ENCODE data around the gene PROB1.
A peak's percentile ranks its signal among the peaks of the same experiment; 100 is the strongest.
"Not testable (repeated sequence)": the region's sequence is repeated elsewhere in the genome, so short reads cannot be mapped to it uniquely, and the experiment has no call there.

Gene PROB1, protein sequence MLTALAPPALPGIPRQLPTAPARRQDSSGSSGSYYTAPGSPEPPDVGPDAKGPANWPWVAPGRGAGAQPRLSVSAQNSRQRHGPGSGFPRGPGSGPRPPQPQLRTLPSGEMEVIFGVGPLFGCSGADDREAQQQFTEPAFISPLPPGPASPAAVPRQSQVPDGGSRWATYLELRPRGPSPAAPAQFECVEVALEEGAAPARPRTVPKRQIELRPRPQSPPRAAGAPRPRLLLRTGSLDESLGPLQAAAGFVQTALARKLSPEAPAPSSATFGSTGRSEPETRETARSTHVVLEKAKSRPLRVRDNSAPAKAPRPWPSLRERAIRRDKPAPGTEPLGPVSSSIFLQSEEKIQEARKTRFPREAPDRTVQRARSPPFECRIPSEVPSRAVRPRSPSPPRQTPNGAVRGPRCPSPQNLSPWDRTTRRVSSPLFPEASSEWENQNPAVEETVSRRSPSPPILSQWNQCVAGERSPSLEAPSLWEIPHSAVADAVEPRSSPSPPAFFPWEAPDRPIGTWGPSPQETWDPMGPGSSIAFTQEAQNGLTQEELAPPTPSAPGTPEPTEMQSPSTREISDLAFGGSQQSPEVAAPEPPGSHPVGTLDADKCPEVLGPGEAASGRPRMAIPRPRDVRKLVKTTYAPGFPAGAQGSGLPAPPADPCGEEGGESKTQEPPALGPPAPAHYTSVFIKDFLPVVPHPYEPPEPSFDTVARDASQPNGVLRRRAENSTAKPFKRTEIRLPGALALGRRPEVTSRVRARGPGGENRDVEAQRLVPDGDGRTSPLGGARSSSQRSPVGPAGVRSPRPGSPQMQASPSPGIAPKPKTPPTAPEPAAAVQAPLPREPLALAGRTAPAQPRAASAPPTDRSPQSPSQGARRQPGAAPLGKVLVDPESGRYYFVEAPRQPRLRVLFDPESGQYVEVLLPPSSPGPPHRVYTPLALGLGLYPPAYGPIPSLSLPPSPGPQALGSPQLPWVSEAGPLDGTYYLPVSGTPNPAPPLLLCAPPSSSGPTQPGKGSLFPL

DNA sequence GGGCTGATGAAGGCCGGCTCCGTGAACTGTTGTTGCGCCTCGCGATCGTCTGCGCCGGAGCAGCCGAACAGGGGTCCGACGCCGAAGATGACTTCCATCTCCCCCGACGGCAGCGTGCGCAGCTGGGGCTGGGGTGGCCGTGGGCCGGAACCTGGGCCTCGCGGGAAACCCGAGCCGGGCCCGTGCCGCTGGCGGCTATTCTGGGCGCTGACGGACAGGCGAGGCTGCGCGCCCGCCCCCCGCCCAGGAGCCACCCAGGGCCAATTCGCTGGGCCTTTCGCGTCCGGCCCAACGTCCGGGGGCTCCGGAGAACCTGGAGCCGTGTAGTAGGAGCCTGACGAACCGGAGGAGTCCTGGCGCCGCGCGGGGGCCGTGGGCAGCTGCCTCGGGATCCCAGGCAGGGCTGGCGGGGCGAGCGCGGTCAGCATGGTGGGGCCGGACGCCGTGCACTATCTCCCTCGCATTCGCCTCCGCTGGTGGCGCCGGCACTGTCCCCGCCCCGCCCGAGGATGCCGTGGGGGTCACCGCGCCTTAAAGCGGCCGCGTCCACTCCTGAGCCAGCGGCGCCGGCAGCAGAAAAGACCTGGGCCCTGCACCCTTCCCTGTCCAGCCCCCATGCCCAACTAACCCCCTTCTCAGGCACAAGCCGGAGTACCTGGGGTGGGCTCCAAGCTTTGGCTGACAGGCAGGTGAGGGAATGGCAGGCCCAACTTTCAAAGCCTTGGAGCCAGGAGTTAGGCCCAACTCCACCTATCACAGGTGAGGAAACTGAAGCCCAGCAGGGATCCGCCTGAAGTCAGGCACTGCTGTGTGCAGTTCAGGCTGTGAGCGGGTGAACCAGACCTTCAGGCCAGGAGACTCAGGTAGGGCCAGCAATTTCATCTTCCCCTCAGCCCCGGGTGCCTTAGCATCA, at the start of gene PROB1:
TSS of gene PROB1 (minus strand) at position 451 of the 913 bp plus-strand sequence. CDS start at position 428, 23 bp downstream.
- DNase-seq, result no peak

DNA sequence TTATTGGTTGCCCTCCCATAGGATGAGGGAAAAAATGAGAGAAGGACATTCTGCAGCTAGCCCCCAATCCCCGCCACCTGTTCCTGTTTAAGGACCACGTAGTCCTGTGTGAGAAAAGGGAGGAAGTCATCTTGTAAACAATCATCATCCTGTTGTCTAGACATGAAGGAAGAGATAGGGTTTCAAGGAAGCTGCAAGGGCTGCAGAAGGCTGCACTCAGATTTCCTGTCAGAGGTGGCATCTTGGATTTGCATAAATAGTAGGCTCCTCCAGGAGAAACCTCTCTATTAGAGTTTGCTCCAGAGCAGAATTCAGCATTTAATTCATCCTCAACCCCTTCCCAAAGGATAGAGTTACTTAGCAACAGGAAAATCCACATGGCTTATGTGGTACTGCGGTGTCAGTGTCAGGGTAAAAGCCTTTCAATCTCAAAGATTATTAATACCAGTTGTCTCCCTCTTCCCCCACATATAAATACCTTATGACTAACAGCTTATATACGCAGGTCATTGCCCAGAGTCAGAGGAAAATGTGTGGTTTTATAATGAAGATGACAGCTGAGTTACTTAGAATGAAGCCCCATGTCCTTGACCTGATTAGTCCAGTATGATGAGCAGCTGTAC, 49.0 kb upstream of the PROB1 start:
- DNase-seq, result no peak

DNA sequence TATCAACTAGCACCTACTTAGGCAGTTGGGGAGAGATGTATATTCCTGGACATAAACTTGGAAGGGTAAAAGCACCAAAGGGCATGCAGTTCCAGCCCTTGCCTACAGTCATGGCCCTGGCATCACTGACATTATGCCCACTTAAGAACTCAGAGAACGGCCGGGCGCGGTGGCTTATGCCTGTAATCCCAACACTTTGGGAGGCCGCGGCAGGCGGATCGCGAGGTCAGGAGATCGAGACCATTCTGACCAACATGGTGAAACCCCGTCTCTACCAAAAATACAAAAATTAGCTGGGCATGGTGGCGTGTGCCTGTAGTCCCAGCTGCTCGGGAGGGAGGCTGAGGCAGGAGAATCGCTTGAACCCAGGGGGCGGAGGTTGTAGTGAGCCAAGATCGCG, 45.5 kb upstream of the PROB1 start:
- DNase-seq, result not testable (repeated sequence)

DNA sequence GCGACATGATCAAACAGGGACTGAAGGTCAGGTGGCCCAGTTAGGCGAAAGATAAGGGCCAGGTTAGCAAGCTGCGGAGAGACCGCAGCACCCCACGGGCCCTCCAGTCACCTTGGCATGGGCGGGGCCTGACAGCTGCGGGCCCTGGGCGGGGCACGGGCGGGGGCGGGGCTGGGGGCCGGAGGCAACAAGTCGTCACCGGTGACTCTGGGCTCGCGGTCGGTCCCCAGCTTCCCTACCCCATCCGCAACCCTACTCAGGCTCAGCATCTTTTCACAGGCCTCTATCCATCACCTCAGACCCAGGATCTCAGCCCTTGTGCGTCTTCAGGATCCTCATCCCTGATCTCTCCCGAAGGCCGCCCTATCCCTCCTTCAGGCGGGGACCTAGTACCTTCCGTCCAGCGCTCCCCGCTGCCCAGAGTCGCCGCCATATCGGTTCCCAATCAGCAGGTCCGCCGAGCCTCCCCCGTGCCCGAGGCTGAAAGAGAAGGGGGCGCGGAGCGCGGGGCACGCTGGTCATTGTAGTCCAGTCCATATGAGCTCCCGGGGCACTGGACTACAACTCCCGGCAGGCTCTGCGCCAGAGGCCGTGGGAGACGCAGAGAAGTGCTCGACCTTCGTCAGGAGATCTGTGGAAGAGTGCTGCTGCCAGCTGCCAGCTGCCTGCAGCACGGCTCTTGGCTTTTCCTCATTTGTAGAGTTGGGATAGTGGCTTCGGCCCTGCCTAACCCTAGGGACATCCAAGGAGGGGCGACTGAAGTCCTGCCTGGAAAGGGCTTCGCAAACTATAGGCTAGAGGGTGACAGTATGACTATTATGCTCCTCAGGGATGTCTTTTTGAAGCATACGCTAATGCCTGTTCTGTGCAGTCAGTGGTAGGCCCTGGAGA, 44.4 kb upstream of the PROB1 start, which contains the start of gene DNAJC18:
TSS of gene DNAJC18 (minus strand) at position 513 of the 891 bp plus-strand sequence. CDS start at position 433, 80 bp downstream.
- DNase-seq, result peak; percentile 81

DNA sequence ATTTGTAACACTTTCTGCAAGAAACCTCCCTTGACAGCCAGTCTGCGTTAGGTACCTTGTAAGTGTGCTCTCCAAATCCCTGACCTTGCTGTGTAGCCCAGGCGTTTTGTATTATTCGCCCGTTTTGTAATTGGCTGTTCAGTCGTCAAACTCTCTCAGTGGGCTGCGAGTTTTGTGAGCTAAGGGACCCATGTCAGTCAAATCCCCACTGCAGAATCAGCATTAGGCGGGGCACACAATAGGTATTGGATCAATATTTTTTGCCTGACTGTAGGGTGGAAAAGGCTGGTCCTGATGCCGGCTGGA, 43.8 kb upstream of the PROB1 start:
- DNase-seq, result no peak

DNA sequence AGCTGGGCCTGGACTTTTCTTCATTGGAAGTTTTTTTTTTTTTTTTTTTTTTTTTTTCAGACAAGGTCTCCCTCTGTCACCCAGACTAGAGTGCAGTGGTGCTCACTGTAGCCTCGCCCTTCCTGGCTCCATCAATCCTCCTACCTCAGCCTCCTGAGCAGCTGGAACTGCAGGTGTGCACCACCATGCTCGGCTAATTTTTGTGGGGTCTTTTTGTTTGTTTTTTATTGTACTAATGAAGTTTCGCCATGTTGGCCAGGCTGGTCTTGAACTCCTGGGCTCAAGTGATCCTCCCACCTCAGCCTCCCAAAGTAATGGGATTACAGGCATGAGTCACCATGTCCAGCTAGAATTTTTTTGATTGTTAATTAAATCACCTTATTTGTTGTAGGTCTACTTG, 40.8 kb upstream of the PROB1 start:
- no peak for DNase-seq

DNA sequence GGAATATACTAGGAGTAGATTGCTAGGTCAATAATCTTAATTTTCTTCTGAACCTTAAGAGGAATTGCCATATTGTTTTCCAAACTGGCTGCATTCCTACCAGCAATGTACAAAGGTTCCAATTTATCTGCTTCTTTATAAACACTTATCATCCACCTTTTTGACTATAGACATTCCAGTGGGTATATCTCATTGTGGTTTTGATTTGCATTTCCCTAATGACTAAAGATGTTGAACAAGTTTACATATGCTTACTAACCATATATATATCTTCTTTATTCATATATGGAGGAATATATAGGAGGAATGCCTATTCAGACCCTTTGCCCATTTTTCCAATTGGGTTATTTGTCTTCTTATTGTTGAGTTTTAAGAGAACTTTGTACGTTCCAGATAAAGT, 36.8 kb upstream of the PROB1 start:
- DNase-seq, result no peak

DNA sequence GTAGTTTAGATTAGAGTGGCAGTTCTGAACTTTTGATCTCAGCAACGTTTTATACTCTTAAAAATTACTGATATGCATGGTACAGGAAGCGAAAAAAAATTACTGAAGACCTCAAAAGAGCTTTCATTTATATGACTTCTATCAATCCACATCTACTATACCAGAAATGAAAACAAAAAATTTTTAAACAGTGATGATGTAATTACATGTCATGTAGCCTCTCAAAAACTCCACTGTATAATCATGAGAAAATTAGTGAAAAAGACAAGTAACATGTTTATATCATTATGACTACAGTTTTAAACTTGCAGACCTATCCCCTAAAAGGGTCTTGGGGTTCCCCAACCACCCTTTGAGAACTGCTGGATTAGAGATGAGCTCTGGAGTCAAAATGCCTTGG, 35.1 kb upstream of the PROB1 start:
- DNase-seq, result no peak

DNA sequence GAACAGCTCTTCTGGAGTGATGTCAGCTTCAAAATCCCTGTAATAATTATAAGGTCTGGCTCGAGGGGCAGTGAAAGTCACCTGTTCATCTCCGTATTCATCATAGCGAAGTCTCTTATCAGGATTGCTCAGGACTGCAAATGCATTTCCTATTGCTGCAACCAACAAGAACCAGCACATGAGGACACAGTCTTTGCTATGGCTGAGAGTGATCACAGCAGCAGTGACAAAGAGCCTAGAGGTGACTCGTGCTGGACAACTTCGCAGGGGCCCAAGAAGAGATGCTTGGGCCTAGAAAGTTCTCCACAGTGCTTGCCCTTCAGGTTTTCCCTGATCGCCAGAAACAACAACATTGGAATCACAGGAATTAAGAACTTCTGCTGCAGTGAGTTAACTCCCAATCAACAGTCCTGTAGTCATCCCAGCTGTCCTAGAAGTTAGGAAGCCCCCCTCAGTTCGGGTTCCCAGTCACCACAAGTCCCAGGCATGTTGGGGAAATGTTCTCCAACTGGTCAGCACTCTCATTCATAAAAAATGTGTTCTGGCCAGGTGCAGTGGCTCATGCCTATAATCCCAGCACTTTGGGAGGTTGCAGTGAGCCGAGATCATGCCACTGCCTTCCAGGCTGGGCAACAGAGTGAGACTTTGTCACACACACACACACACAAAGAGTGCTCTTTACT, 31.4 kb upstream of the PROB1 start:
- no peak for DNase-seq

DNA sequence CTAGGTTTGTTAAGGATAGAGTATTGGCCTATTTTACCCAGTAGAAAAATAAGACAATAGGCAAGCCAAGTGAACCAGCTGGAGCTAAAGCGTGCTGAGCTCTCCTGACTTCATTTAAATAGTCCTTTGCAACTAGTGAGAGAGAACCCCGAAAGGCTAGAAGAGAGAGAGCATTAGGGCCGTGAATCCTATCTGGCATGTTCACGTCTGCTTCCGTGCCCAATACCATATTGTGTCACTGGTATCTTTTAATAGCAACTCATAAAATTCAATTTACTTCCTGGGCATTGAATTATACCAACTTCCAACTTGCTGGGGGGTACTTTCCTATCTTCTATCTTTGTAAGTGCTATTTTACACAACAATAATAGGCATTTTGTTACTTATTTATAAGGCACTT, 30.6 kb upstream of the PROB1 start:
- DNase-seq, result no peak

DNA sequence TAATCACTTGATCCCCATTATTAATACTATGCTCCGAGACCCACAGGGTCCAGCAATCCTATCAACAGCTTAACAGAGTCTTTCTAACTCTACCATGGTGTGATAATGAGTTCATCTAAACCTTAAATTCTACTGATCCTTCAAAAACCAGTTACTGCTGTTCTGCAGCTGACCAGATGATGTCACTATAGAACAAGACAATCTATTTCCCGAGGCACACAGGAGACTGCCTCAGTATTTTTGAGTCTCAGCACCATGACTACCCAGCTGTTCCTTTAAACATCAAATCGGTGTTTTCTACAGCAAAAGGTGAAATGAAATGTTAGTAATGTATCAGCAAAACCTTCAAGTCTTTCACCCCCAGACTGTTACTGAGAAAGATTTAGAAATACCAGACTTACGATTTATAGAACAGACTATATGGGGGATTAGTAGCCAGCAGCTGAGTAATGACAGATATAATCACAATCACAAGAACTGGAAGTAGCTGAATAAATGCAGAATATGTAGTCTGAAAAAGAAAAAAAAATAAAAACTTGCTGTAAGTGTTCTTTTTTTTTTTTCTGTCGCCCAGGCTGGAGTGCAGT, 27.5 kb upstream of the PROB1 start:
- DNase-seq, result peak; percentile 13

DNA sequence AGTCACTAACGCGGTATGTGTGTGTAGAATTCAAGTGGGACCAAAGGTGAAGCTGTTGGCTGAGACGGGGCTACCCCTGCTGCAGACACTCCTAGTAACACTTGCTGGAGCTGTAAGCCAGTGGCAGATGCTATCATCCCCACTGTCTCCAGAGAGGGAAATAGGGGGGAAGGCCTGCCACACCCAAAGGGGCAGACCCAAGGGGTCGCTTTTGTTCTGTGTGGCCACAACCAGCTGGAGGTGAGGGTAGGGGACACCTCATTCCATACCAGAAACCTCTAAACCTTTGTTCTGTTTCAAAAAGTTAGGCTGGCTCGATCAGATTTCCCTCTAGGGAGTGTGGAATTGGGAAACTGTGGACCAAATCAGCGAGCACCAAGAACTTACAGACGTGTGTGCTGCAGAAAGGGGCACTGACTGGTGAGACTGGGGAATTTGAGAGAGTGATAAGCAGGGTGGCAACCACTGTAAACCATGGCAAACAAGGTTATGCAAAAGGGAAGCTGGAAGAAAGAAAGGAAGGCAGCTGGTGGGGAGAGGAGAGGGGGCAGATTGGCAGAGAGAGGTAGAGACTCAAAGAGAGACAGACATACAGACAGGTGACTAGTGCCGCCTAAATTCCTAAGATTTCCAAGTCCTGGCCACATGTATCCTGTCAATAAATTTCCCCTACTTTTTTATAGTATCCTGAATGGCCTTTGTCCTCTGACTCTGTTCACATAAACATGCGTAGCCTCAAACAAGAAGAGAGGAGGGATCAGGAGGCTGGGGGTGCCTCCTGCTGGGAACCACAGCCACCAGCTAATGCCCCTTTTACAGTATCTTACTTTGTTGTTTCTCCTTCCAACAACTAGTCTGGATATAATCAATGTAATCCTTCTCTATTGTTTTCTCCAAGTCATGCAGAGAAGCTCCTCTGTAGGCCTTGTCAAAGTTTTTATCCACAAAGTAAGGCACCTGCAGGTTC, 24.6 kb upstream of the PROB1 start:
- no peak for DNase-seq

DNA sequence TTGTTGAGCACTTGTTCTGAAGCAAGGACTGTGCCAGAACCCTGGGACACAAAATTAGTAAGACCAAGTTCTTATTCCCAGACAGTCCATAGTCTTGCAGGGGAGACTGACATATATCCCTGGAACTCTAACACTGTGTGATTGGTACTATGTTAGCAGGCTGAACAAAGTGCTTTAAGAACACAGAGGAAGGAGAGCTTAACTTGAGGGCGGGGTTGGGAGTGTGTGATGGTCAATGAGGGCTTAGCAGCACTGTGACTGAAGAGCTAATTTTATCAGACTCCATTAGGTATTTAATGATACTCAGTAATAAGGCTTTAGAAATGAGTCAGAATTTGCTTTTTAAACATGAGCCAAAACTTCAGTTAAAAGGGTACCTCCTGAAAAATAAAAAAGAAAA, 23.9 kb upstream of the PROB1 start:
- DNase-seq, result no peak

DNA sequence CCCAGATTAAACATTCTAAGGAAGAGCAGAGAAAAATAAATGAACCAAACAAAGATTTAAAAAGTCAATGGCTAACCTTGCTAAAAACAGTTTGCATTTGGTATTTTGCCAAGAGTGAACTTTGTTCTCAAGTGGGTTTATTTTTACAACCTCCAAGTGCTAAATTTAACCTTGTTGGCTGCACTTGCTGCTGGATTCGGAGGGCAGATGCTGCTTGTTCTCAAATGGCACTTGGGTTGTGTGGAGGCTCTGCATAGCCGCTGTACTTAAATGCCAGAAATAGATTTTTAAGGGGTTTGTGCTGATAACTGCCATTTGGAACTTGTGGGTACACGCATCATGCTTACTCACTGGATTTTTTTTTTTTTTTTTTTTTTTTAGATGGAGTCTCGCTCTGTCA, 22.3 kb upstream of the PROB1 start:
- peak; percentile 82 for DNase-seq

DNA sequence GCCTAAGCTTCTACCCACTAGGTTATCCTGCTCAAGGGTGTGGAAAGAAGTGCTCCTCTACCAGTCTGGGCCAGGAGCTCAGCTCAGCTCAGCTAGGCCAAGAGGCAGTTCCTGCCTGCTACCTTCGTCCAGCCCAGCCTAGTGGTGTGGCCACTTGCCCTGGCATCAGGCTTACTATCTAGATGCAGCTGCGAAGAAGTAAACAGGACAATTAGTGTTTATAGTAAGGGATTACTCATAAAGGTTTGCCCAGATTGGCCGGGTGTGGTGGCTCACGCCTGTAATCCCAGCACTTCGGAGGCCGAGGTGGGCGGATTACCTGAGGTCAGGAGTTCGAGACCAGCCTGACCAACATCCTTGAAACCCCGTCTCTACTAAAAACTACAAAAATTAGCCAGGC, 21.7 kb upstream of the PROB1 start:
- DNase-seq, result no peak

DNA sequence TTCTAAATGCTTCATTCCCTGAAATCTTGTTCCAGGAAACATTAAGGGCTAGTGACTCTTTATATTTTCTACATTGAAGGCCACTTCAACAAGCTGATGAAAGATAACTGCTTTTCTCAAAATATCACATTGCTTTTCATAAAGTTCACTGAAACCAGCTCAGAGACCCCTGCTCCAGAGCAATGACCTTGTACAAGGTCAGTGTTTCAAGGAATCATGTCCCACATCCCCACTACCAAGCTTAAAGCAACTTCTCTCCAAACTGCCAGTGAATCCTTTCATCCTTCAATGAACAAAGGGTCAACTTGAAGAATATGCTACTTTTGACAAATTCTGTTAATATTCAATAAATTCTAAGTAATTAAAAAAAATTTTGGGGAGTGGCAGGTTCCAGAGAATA, 21.0 kb upstream of the PROB1 start:
- no peak for DNase-seq

DNA sequence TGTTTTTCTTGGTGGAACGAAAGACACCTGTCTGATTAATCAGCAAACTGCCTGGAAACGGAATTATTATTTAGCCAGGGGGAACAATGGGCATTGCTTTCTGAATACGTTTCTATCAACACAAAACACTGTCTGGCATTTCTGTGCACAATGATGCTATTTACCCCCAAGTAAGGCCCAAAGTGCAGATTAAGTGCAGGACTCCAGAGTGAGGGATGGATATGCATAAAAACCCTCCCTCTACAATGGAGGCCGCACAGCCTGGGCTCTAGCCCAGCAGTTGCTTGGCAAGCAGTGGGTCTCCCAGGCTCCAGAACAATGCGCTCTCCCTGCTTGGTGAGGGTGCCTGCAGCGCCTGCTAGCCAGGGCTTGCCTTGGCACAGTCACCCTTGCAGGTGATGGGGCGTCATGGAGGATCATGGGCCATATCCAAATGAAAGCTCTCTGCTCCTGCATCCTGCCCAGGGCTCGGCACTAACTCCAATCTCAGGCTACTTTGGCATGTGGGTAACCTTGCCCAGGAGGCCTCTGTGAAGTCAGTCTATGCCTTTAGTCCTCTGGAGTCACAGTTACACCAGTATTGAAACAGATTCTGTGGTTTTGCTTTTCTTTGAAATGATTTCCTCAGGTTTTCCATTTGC, 20.4 kb upstream of the PROB1 start:
- no peak for DNase-seq

DNA sequence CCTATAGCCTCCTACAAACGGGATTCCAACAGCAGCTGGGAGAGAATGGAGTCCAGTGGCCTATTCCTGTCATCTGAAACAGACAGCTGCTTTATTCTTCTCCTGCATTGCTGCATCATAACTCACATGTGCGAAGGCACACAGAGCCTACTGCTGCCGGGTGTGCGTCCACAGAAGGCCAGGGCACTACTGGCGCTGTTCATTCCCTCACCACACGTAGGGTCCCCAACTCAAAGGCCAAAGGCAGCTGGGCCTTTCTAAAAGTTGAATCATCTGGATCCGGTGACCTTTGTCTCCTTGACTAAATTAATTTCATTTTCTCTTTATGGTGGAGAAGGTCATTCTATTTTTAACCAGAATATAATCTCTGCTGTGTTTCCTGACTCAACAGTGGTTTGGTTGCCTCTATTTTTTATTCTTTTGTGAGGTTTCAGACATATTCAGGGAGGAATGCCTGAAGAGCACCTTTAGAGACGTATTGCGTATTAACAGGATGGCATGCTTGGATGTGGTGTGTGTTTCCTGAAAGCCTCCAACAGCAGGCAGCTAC, 19.8 kb upstream of the PROB1 start:
- DNase-seq, result no peak
